ENCODE measurements around the gene RAMACL.
"Not testable (repeated sequence)": the region's sequence is repeated elsewhere in the genome, so short reads cannot be mapped to it uniquely, and the experiment has no call there.

The RAMACL gene

GRCh38 chr6:166556863-166557322 is 29.6 kb downstream of the RAMACL start:
- peak; percentile 72 for DNase-seq (ENCODE audit: low read depth, low spot score)

DNA sequence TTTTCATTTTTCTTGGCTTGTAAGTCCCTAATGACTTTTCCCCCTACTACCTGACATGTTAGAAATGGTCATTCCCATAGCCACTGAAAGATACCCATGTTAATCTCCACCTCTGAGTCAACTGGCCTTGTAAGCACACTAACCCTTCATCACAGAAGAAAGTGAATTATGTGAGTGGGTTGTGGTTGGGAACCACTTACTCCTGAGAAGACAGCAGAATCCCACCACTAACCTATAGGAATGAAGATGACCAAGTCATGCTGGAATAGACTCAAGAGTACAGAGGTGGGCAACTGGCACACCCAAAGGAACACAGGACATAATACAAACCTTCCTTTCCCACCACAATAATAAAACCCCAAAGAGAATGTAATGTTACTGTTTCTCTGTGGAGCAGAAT is 30.1 kb downstream of the RAMACL start:
- DNase-seq (ENCODE audit: low read depth, low spot score) = no peak

DNA sequence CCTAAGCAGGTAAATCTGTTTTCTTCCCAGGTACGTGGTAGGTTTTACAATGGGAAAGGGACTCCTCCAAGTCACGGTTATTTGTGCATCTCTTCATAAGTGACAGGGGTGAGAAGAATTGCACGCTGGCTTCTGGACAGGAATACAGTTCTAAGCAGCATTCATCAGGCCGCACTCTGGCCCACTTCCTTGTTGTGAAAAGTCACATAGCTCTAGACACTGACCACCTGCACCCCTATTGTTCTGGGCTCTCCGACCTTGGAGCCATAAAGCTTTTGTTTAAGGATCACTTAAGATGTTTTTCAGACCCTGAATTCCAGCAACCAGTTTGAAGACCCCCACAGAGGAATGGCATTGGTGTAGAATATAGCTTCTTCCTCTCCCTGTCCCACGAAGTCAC is 31.4 kb downstream of the RAMACL start:
- DNase-seq (ENCODE audit: low read depth, low spot score) = no peak

- DNase-seq (ENCODE audit: low read depth, low spot score) = no peak
Observed at GRCh38 chr6:166554316-166554715, 32.2 kb downstream of the RAMACL start.

- DNase-seq (ENCODE audit: low read depth, low spot score) = peak; percentile 70
Observed at GRCh38 chr6:166553563-166554271, 32.8 kb downstream of the RAMACL start.

- no peak for DNase-seq (ENCODE audit: low read depth, low spot score)
Observed at GRCh38 chr6:166552600-166552999, 33.9 kb downstream of the RAMACL start.

DNA sequence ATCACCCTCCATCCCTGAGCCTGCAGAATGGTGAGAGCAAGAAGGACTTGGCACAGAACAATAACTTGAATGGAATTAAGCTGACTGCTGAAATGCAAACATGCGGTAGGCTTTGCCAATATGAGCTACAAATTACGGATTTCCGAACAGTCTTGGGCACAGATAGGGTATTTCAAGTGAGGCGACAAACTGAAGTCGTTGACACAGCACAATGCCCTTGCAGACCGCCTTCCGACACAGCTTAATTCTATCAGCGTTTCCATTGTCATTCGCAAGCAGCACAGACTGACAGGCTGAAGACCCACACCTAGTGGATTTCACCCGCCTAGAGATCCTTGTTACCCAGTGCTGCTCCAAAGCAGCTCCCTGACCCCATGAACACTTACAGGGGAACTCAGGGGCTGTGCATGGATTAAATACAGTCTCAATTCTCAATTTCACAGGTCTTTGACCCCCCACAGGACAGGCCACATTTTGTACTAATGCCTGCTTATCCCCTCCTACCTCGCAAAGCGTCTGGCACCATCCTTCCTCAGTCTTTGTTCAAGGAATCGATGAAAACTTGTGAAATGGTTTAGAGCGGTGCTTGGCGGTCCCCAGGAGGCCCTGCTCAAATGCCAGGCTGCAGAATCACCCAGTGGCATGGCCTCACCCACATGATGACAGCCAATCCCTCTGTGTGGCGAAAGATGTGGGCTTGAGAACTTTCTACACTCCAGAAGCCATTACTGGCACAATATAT is 34.6 kb downstream of the RAMACL start:
- DNase-seq (ENCODE audit: low read depth, low spot score) = no peak

- no peak for DNase-seq (ENCODE audit: low read depth, low spot score)
Observed at GRCh38 chr6:166546653-166547052, 39.8 kb downstream of the RAMACL start.

DNA sequence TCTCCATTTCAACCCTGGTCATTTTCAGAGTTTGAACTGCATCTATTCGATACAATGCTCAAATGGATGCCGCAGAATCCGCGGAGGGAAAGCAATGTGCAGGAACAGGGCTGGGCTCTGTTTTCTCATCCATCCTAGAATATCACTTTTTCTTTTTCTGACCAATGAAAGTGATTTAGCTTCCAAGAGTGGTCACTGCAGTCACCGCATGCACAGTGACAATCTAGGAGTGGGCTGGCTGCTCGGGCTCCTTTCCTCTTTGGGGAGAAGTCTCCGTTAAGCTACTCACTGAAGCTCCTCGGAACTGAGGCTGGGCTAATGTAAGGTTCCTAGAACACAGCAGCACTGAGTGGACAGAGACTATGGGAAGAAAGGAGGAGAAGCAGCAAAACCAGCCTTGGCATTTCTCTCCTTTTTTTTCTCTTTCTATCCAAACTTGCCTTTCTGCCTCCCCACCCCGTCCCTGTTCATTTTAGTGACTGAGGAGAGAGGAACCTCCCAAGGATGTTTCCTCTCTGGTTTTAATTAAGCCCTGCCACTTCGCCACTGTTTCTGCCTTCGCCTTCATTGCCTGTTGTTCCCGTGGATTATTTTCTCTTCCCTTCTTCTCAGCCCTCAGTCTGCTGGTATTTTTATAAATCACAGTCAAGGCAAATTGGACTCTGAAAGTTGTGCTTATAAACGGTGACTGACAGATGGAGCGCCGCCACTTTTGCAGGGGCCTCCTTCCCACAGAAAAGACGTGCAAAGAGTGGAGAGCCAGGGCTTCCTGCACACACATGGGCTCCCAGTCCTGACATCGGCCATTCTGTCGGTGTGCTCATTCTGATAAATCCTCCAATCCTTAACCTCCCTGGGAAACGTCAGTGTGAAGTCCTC is 41.1 kb downstream of the RAMACL start:
- no peak for DNase-seq (ENCODE audit: low read depth, low spot score)

- DNase-seq (ENCODE audit: low read depth, low spot score) = no peak
Observed at GRCh38 chr6:166544296-166544605, 42.2 kb downstream of the RAMACL start.

- DNase-seq (ENCODE audit: low read depth, low spot score) = no peak
Observed at GRCh38 chr6:166543603-166544295, 42.7 kb downstream of the RAMACL start.

DNA sequence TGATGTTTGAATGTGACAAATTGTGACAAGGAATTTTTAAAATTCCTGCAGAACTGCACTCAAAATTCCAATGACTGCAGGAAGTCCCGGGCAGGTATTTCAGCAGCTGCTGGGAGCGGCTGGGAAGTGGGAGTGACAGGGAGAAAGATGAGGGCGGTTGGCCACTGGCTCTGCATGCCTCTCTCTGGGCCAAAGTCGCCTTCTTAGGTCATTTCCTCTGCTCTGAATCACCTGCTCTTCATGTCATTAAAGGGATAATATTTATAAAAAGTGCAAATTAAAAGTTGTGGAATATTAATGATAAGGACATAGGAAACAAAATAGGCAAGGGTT is 43.9 kb downstream of the RAMACL start:
- no peak for DNase-seq (ENCODE audit: low read depth, low spot score)

DNA sequence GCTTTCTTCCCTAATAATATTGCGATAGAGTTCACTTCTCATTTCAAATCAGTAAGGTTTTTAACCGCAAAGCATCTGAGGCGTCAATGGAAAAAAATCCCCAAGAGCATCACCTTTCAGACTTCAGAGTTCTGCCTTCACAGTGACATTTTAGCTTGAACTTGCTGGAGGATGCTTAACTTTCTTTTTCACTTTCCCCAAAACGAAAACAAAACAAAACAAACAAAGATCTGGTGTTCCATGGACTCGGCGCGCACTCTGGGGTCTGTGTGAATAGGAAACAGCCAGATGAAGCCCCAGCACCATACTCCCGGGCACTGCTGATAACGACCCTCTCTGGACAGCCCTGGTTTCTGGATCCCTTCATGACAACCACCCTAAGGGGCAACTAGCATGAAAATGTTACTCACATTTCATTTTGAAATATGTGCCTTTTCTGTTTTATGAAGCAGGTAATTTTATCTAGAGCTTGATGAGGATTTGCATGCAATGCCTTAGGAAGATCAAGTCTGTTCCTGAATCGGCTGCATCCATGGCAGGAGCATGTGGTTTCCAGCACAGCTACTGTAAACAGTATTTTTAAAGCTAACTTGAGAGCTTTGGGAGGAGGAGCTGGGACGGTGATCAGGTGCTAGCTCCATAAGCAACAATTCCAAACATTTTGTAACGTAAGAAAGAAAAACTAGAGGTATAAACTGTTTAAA is 44.5 kb downstream of the RAMACL start:
- DNase-seq (ENCODE audit: low read depth, low spot score) = no peak

DNA sequence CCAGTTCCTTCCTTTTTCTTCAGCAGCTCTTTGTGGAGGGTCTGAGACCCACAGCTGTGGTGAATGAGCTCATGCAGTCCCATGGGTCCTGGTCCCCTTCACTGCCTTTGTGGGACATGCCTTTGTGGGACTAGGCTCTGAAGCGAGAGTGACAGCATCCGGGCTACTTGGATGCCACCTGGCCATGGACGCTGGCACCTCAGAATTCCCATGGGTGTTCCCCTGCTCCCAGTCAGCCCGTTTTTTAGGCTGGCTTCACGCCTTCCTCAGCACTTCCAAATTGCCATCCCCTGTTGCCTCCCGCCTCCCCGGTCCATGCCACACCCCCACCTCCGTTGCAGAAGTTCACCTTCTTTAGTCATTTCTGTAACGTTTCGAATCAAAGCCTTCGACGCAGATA is 45.1 kb downstream of the RAMACL start:
- no peak for DNase-seq (ENCODE audit: low read depth, low spot score)

DNA sequence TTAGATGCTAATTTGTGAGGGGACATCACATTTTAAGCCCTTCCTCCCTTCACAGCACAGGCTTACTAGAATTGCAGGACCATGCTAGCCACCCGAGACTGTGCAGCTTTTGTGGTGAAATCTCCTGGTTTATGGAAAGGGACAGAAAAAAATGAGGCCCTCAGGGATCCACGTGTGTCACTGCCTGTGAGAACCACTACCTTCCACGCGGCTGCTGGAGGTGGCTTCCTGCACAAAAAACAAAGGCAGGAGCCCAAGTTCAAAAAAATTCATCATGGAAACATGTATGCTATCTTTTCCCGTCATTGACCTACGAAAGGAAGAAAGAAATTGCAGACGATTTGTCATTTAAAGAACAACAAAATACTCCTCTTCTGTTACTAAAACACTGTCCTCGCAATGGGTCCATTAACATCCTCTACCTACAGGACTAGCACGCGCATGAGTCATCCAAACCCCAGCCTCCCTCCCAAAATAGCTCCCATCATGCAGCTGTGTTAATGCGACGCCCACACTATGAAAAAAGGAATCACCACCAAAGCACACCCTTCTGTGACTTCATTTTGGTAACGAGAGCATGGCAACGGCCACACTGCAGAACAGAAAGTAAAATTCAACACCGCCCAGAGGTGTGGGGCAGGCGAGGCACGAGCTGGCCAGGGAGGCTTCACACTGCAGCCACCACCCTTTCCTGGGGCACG is 45.7 kb downstream of the RAMACL start:
- no peak for DNase-seq (ENCODE audit: low read depth, low spot score)

GRCh38 chr6:166539543-166539942 is 46.9 kb downstream of the RAMACL start:
- DNase-seq (ENCODE audit: low read depth, low spot score) = no peak

- not testable (repeated sequence) for DNase-seq (ENCODE audit: low read depth, low spot score)
Observed at GRCh38 chr6:166539011-166539385, 47.5 kb downstream of the RAMACL start.

- DNase-seq (ENCODE audit: low read depth, low spot score) = no peak
Observed at GRCh38 chr6:166538297-166539010, 48.0 kb downstream of the RAMACL start.

- no peak for DNase-seq (ENCODE audit: low read depth, low spot score)
Observed at GRCh38 chr6:166534658-166535406, 51.6 kb downstream of the RAMACL start.
